Upper lobe of right lung (tissue), 1 donor: ENCODE measurements around the gene ANKRD39. TPM values are rescaled to one million over a fixed set of nuclear protein-coding genes. Genes with fewer than 3 reads are reported as not detected.

Experiments used
- ATAC-seq: fragments of 200-7000 bp; cut with Tn5 transposase; one replicate; pipeline ENCODE4 v1.9.1; 2020; ENCODE audit warnings: mild to moderate bottlenecking, moderate library complexity
- DNase-seq: peaks from one replicate; pipeline ENCODE4 v3.0.0-alpha.2; 2020
- H3K27ac ChIP-seq: fragments of 200-600 bp; one replicate; pipeline ENCODE4 v1.8.0; 2022
- H3K27me3 ChIP-seq: fragments of 200-600 bp; one replicate; pipeline ENCODE4 v1.8.0; 2022; ENCODE audit warnings: mild to moderate bottlenecking
- H3K36me3 ChIP-seq: fragments of 200-600 bp; one replicate; pipeline ENCODE4 v1.8.0; 2022
- H3K4me1 ChIP-seq: fragments of 200-600 bp; one replicate; pipeline ENCODE4 v1.8.0; 2022
- H3K4me3 ChIP-seq: fragments of 200-600 bp; one replicate; pipeline ENCODE4 v1.8.0; 2022; ENCODE audit warnings: mild to moderate bottlenecking
- H3K9me3 ChIP-seq: fragments of 200-600 bp; one replicate; pipeline ENCODE4 v1.8.0; 2022
- CTCF ChIP-seq: fragments of 200-600 bp; IDR thresholded peaks from one replicate; pipeline ENCODE4 v1.8.0; 2022; ENCODE audit warnings: antibody characterized with exemption
- intact Hi-C: fragments of 100-400 bp; cut with DNase I; formaldehyde crosslinking; loops from one replicate; pipeline ENCODE4 v1.11.0; 2022
- total RNA-seq: library from RNA; stranded (reverse); fragmentation: NEBNext Ultra II Directional; extraction: Animal tissue kit (Norgen Biotek cat#: 25700); gene quantifications from one replicate; pipeline ENCODE4 v1.2.1, GENCODE V29; 2021
- donor health status: DM: no; HTN: yes; CAD: no; lungs with severe emphysema.

The ANKRD39 gene
- total RNA-seq, 1 donor from 2014 or later: 8.6 TPM

GRCh38 chr2:96819128-96819875 is 38.5 kb downstream of the ANKRD39 start:
- H3K4me3 ChIP-seq: peak overlapping the region; percentile 16
- H3K27me3 ChIP-seq: no peaks in the 10 kb centered on the region
- no peaks in the 10 kb centered on the region for H3K36me3 ChIP-seq
- DNase-seq (peak; percentile 75), ATAC-seq (peak; percentile 44)
- H3K9me3 ChIP-seq: no peaks in the 10 kb centered on the region
- peaks cover 48% of the 10 kb centered on the region for H3K4me1 ChIP-seq
- no peak for TF ChIP-seq CTCF
- H3K27ac ChIP-seq: no peak overlapping the region
- intact Hi-C loops: no loop called here

DNA sequence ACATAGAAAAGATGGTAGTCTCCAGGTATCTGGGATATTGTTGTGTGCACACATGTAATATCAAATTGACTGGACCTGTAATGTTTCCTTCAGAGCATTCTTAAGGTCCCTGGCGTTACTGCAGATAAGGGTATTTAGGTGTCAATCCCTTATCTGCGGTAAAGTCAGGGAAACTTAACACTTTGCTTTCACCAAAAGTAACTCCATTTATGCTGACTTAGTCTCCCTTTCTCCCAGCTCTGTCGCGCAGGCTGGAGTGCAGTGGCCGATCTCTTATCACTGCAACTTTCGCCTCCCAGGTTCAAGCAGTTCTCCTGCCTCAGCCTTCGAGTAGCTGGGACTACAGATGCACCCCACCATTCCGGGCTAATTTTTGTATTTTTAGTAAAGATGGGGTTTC is 39.9 kb downstream of the ANKRD39 start:
- Histone ChIP-seq H3K9me3 (no peaks in the 10 kb centered on the region), H3K36me3 (no peaks in the 10 kb centered on the region), H3K27ac (no peak overlapping the region), H3K27me3 (no peaks in the 10 kb centered on the region), H3K4me1 (peaks cover 48% of the 10 kb centered on the region), H3K4me3 (peak overlapping the region; percentile 80)
- ATAC-seq: no peak
- TF ChIP-seq CTCF: no peak
- DNase-seq: no peak
- intact Hi-C loops: no loop called here

DNA sequence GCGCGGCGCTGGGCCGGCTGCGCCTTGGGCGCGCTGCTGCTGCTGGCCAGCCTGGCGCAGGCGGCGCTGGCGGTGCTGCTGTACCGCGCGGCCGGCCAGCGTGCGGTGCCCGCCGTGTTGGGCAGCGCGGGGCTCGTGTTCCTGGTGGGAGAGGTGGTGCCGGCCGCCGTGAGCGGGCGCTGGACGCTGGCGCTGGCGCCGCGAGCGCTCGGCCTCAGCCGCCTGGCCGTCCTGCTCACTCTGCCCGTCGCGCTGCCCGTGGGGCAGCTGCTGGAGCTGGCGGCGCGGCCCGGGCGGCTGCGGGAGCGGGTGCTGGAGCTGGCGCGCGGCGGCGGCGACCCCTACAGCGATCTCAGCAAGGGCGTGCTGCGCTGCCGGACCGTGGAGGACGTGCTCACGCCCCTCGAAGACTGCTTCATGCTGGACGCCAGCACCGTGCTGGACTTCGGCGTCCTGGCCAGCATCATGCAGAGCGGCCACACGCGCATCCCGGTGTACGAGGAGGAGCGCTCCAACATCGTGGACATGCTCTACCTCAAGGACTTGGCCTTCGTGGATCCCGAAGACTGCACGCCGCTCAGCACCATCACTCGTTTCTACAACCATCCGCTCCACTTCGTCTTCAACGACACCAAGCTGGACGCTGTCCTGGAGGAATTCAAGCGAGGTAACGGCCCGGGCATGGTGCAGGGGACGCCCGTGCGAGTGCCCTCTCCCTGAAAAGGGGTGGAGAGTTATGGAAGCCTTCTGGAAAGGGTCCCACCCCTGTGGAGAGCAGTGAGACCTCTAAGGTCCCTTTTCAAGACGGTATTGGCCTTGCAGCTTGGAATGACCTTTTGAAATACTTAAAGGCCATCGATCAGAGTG is 40.7 kb downstream of the ANKRD39 start:
- no peak for ATAC-seq
- Histone ChIP-seq H3K4me1 (peaks cover 48% of the 10 kb centered on the region), H3K27me3 (no peaks in the 10 kb centered on the region), H3K27ac (no peak overlapping the region), H3K4me3 (peak overlapping the region; percentile 80), H3K9me3 (no peaks in the 10 kb centered on the region), H3K36me3 (no peaks in the 10 kb centered on the region)
- DNase-seq: no peak
- intact Hi-C loops: no loop called here
- TF ChIP-seq CTCF: no peak

DNA sequence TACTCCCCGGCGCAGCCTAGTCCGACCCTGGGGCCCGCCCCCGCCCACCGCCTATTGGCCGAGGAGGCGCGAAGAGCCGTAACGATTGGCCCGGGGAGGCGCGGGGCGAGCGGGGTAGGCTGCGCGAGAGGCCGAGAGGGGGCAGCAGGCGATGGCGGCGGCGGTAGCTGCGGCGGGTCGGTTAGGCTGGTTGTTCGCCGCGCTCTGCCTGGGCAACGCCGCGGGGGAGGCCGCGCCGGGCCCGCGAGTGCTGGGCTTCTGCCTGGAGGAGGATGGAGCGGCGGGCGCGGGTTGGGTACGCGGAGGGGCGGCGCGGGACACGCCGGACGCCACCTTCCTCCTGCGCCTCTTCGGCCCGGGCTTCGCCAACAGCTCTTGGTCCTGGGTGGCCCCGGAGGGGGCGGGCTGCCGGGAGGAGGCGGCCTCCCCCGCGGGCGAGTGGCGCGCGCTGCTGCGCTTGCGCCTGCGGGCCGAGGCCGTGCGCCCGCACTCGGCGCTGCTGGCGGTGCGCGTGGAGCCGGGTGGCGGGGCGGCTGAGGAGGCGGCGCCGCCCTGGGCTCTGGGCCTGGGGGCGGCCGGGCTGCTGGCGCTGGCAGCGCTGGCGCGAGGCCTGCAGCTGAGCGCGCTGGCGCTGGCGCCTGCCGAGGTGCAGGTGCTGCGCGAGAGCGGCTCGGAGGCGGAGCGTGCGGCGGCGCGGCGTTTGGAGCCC is 41.5 kb downstream of the ANKRD39 start, which contains the start of gene CNNM3:
TSS of gene CNNM3 (plus strand) at position 142 of the 709 bp plus-strand sequence. CDS start at position 152, 10 bp downstream.
- intact Hi-C loops: no loop called here
- no peaks in the 10 kb centered on the region for H3K9me3 ChIP-seq
- DNase-seq (peak; percentile 99), ATAC-seq (peak; percentile 97)
- peak within 1 kb of the TSS; percentile 87 for H3K27ac ChIP-seq
- no peaks in the 10 kb centered on the region for H3K36me3 ChIP-seq
- peak; percentile 65 for TF ChIP-seq CTCF
- peaks cover 48% of the 10 kb centered on the region for H3K4me1 ChIP-seq
- H3K4me3 ChIP-seq: peak within 1 kb of the TSS; percentile 80
- no peaks in the 10 kb centered on the region for H3K27me3 ChIP-seq

- no peak for TF ChIP-seq CTCF
- H3K27ac ChIP-seq: peak overlapping the region; percentile 87
- no peaks in the 10 kb centered on the region for H3K27me3 ChIP-seq
- no peaks in the 10 kb centered on the region for H3K9me3 ChIP-seq
- no peak for DNase-seq
- peaks cover 41% of the 10 kb centered on the region for H3K4me1 ChIP-seq
- intact Hi-C loops: no loop called here
- ATAC-seq: no peak
- H3K36me3 ChIP-seq: no peaks in the 10 kb centered on the region
- H3K4me3 ChIP-seq: peak overlapping the region; percentile 80
These were observed 42.3 kb downstream of the ANKRD39 start for GRCh38 chr2:96815326-96816126.
